K562 (cell line): ENCODE measurements around the gene GRAMD1B. TPM values are rescaled to one million over a fixed set of nuclear protein-coding genes. Genes with fewer than 3 reads are reported as not detected.

Source experiments
- ATAC-seq: fragments of 200-7000 bp; cut with Tn5 transposase; 3 replicates; pipeline ENCODE4 v1.9.1; 2020; ENCODE audit warnings: moderate library complexity
- BruUV-seq: library from RNA; stranded (reverse); fragments of 400-500 nt; replicated peaks from 2 replicates; lab custom pipeline; 2021; lab: Mats Ljungman, UMichigan
- CTCF ChIA-PET: fragments of 300-600 bp; formaldehyde crosslinking; extraction: SDS; loops from one replicate; lab custom pipeline; 2021; ENCODE audit warnings: low intra/inter-chr PET ratio; lab: Yijun Ruan, JAX
- POLR2A ChIA-PET: fragments of 300-600, 350-650 bp; sonication (Branson Sonifier 250); formaldehyde crosslinking; extraction: SDS; loops from one replicate; lab custom pipeline; 2021; ENCODE audit warnings: antibody characterized with exemption, inconsistent platforms; lab: Yijun Ruan, JAX
- DNase-seq, 4 experiments: peaks; one replicate each; pipeline versions ENCODE4 v3.0.0 to v3.0.0-alpha.2; 2011 to 2018; ENCODE audit warnings: low spot score in 3 of 4, mixed read lengths in 3 of 4; ENCODE audit errors: extremely low read depth in 1 of 4
- FAIRE-seq: peaks from 2 replicates; lab custom pipeline; 2011; peaks lifted over from hg19 to GRCh38; lab: Jason Lieb, UNC
- H2AFZ ChIP-seq: 2 replicates; pipeline ENCODE4 v1.6.0; 2011; ENCODE audit warnings: low read depth, low read length, control low read depth, inconsistent platforms
- H3K27ac ChIP-seq: fragments of 200-600 bp; 3 replicates; pipeline ENCODE4 v1.8.0; 2011; ENCODE audit warnings: low read depth, mild to moderate bottlenecking, control low read depth, inconsistent platforms, low read length, moderate library complexity, mixed read lengths; ENCODE audit errors: extremely low read depth
- H3K27me3 ChIP-seq, 2 experiments: fragments of 300-600 bp in 1 of 2; 2 replicates in 1 of 2; 3 replicates in 1 of 2; pipeline versions ENCODE4 v1.6.0 to v1.8.0; 2011; ENCODE audit warnings: inconsistent platforms in 2 of 2, low read length in 2 of 2, mild to moderate bottlenecking in 1 of 2, mixed read lengths in 1 of 2, moderate library complexity in 1 of 2; ENCODE audit not compliant: control insufficient read depth in 2 of 2, insufficient read depth in 2 of 2
- H3K36me3 ChIP-seq: fragments of 300-600 bp; 3 replicates; pipeline ENCODE4 v1.8.0; 2011; ENCODE audit warnings: mild to moderate bottlenecking, low read length, inconsistent platforms; ENCODE audit not compliant: control insufficient read depth, insufficient read depth
- H3K4me1 ChIP-seq, 2 experiments: fragments of 200-600 bp in 1 of 2; replicated peaks in 1 of 2; 2 replicates in 1 of 2; 3 replicates in 1 of 2; pipeline versions ENCODE4 v1.5.1 to v1.8.0; 2011; ENCODE audit warnings: inconsistent platforms in 2 of 2, low read length in 2 of 2, mild to moderate bottlenecking in 1 of 2, mixed read lengths in 1 of 2, moderate library complexity in 1 of 2; ENCODE audit not compliant: control insufficient read depth in 2 of 2, insufficient read depth in 2 of 2
- H3K4me2 ChIP-seq: 2 replicates; pipeline ENCODE4 v1.6.1; 2011; ENCODE audit warnings: low read length, control low read depth, inconsistent platforms, mixed read lengths; ENCODE audit not compliant: insufficient read depth
- H3K4me3 ChIP-seq: fragments of 200-600 bp; sonication (generic), shearing (Covaris generic); 2 replicates; pipeline ENCODE4 v1.5.1; 2016; ENCODE audit warnings: control low read depth, inconsistent platforms
- H3K79me2 ChIP-seq: fragments of 200-600 bp; 3 replicates; pipeline ENCODE4 v1.8.0; 2011; ENCODE audit warnings: low read length, inconsistent platforms; ENCODE audit not compliant: control insufficient read depth, insufficient read depth
- H3K9ac ChIP-seq, 2 experiments: 2 replicates each; pipeline versions ENCODE4 v1.6.0 to v1.6.1; 2011; ENCODE audit warnings: low read depth in 2 of 2, low read length in 2 of 2, control low read depth in 1 of 2, inconsistent platforms in 1 of 2, mild to moderate bottlenecking in 1 of 2, mixed read lengths in 1 of 2; ENCODE audit not compliant: insufficient read depth in 1 of 2
- H3K9me1 ChIP-seq: one replicate; pipeline ENCODE4 v1.6.0; 2011; ENCODE audit warnings: inconsistent platforms, mild to moderate bottlenecking, low read length, moderate library complexity; ENCODE audit not compliant: control insufficient read depth, insufficient read depth
- H3K9me3 ChIP-seq: replicated peaks from 2 replicates; pipeline ENCODE4 v1.5.1; 2011; ENCODE audit warnings: low read depth, low read length, inconsistent platforms; ENCODE audit not compliant: control insufficient read depth, insufficient read depth
- H4K20me1 ChIP-seq: replicated peaks from 2 replicates; pipeline ENCODE4 v1.6.1; 2011; ENCODE audit warnings: low read length, inconsistent platforms, mixed read lengths; ENCODE audit not compliant: control insufficient read depth, insufficient read depth
- ARID1B ChIP-seq: fragments of 450-650 bp; IDR thresholded peaks from 2 replicates; pipeline ENCODE4 v1.6.1; 2016; ENCODE audit warnings: antibody characterized with exemption, mild to moderate bottlenecking, inconsistent platforms
- CREB1 ChIP-seq, 2 experiments: sonication (generic) in 1 of 2; formaldehyde crosslinking in 1 of 2; IDR thresholded peaks; 2 replicates each; pipeline versions ENCODE4 v1.6.1 to v1.8.0; 2012 to 2022; ENCODE audit warnings: inconsistent platforms in 1 of 2, mild to moderate bottlenecking in 1 of 2, missing genetic modification reagents in 1 of 2, moderate library complexity in 1 of 2
- CREM ChIP-seq: IDR thresholded peaks from 2 replicates; pipeline ENCODE4 v1.6.1; 2014; ENCODE audit warnings: antibody characterized with exemption, low read depth
- CTCF ChIP-seq, 3 experiments: IDR thresholded peaks in 2 of 3; conservative IDR thresholded peaks in 1 of 3; 2 replicates each; pipeline ENCODE4 v1.5.1; 2011 to 2012; ENCODE audit warnings: low read length in 3 of 3, mild to moderate bottlenecking in 3 of 3, control low read depth in 2 of 3, improper control_type of control experiment in 1 of 3, inconsistent platforms in 1 of 3, low read depth in 1 of 3, mixed read lengths in 1 of 3, moderate library complexity in 1 of 3; ENCODE audit not compliant: insufficient read depth in 2 of 3
- HLTF ChIP-seq: fragments of 450-650 bp; IDR thresholded peaks from 2 replicates; pipeline ENCODE4 v1.6.1; 2016
- RAD21 ChIP-seq, 2 experiments: fragments of 250-450 bp in 1 of 2; fragments of 450-650 bp in 1 of 2; sonication (Bioruptor Pico) in 1 of 2; formaldehyde crosslinking in 1 of 2; IDR thresholded peaks in 1 of 2; conservative IDR thresholded peaks in 1 of 2; 2 replicates each; pipeline versions ENCODE4 v1.4.0 to v1.8.0; 2020 to 2022; ENCODE audit warnings: mild to moderate bottlenecking in 2 of 2, moderate library complexity in 1 of 2
- SMC3 ChIP-seq: conservative IDR thresholded peaks from 2 replicates; pipeline ENCODE4 v1.6.1; 2011; ENCODE audit warnings: low read depth, low read length, improper control_type of control experiment; ENCODE audit not compliant: insufficient read depth
- SNIP1 ChIP-seq: fragments of 450-650 bp; IDR thresholded peaks from 2 replicates; pipeline ENCODE4 v1.7.1; 2017; ENCODE audit warnings: low read depth, mild to moderate bottlenecking
- TCFL5 ChIP-seq: fragments of 250-450 bp; sonication (Bioruptor Pico); conservative IDR thresholded peaks from 2 replicates; pipeline ENCODE4 v1.6.1; 2021; ENCODE audit warnings: mild to moderate bottlenecking, moderate library complexity, matching md5 sums
- TRIM28 ChIP-seq: fragments of 450-650 bp; IDR thresholded peaks from 2 replicates; pipeline ENCODE4 v1.6.1; 2017
- ZC3H4 ChIP-seq: sonication (generic); formaldehyde crosslinking; IDR thresholded peaks from 2 replicates; pipeline ENCODE4 v1.9.0; 2021; ENCODE audit warnings: missing genetic modification reagents, borderline replicate concordance
- ZFP30 ChIP-seq: fragments of 250-450 bp; sonication (Bioruptor Pico); IDR thresholded peaks from 2 replicates; pipeline ENCODE4 v1.8.0; 2022; ENCODE audit warnings: moderate library complexity, mild to moderate bottlenecking, inconsistent platforms, borderline replicate concordance
- ZNF57 ChIP-seq: fragments of 450-650 bp; formaldehyde crosslinking; IDR thresholded peaks from 2 replicates; pipeline ENCODE4 v1.4.0; 2020; ENCODE audit warnings: mild to moderate bottlenecking, moderate library complexity
- WGBS: fragments of 100-300 bp; shearing (Covaris generic); methylation state at CpG from one replicate; pipeline ENCODE4 v1.1.6; 2016; ENCODE audit warnings: low coverage, mixed read lengths; ENCODE audit not compliant: insufficient coverage; ENCODE audit errors: missing lambda C conversion rate; 5-methylcytosine and 5-hydroxymethylcytosine counted together
- in situ Hi-C: fragments of 300-500 bp; cut with MboI; formaldehyde crosslinking; loops from 4 replicates; pipeline ENCODE4 v1.15.0; 2018; ENCODE audit warnings: inconsistent platforms, mixed read lengths
- intact Hi-C: fragments of 100-400 bp; cut with micrococcal nuclease; formaldehyde crosslinking; loops from 2 replicates; pipeline ENCODE4 v1.14.2; 2022
- polyA plus RNA-seq, 8 experiments: library from polyadenylated mRNA; depleted of rRNA in 4 of 8; stranded (reverse) in 5 of 8; unstranded in 3 of 8; fragments of >200 nt; fragmentation: Nextera tagmentation in 2 of 8; fragmentation: Illumina TruSeq in 1 of 8; extraction: Ambion mirVana in 2 of 8; extraction: Trizol in 1 of 8; gene quantifications; 2 replicates each; pipeline versions ENCODE4 v1.2.1 to v1.2.3, GENCODE V29; 2011 to 2014; ENCODE audit warnings: inconsistent platforms in 1 of 8, missing spikeins in 1 of 8
- total RNA-seq, 7 experiments: library from RNA; depleted of rRNA in 6 of 7; stranded (reverse); fragments of >200 nt in 6 of 7; fragmentation: Illumina TruSeq in 2 of 7; extraction: Trizol in 2 of 7; gene quantifications; 2 replicates each; pipeline versions ENCODE4 v1.2.1 to v1.2.3, GENCODE V29; 2011 to 2021; ENCODE audit warnings: low replicate concordance in 1 of 7

GRAMD1B gene
- total and polyA plus RNA-seq, 9 of the 15 experiments (the other 6 are each of a cell fraction or from before 2014, with no cell fraction given) = 0.31 TPM; not detected in 8

DNA sequence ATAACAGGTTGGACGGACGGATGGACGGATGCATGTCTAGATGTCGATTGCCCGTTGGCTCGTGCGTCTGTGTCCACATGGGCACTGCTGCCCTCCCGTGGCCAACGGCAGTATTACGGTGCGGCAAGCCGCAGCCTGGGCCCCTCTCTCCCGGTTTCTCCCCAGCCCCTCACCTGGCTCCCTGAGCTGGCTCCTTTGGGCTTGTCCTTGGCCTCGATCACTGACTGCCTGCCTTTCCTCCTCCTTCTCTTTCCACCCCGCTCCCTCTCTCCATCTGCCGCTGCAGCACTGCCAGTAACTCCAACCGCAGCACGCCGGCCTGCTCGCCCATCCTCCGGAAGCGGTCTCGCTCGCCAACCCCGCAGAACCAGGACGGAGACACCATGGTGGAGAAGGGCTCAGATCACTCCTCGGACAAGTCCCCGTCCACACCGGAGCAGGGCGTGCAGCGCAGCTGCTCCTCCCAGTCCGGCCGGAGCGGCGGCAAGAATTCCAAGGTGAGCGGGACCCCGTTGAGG is 147.1 kb downstream of the GRAMD1B start:
- peaks cover 0 to 39% of the 10 kb centered on the region in 2 experiments; a peak in 3 of 5 replicates for H3K27me3 ChIP-seq
- H3K9ac ChIP-seq = no peak overlapping the region
- H3K9me1 ChIP-seq = no peaks in the 10 kb centered on the region
- no peak overlapping the region for H3K27ac ChIP-seq
- H4K20me1 ChIP-seq = peaks cover 4% of the 10 kb centered on the region; the same call in 1 of the 2 replicates
- no peak overlapping the region for H3K4me3 ChIP-seq
- ChIA-PET POLR2A (no interaction called here), CTCF (interaction anchor here (0.6 to 1.0 kb wide), 3 partner anchors 65 to 278 kb away, joined by 3 read pairs; no protein-coding TSS in a partner anchor)
- DNase-seq = peak; percentile 62 to 84 (median 77)
- no peaks in the 10 kb centered on the region for H3K79me2 ChIP-seq
- H3K9me3 ChIP-seq = no peaks in the 10 kb centered on the region
- peak; percentile 79 for FAIRE-seq
- H3K4me1 ChIP-seq = peaks cover 0 to 10% of the 10 kb centered on the region in 2 experiments; a peak in 1 of 5 replicates
- intact Hi-C loops (loop anchor here (1.0 to 5.0 kb wide), 2 partner anchors 66 to 275 kb away; no protein-coding TSS in a partner anchor), in situ Hi-C loops (no loop called here)
- H3K4me2 ChIP-seq = no peak overlapping the region
- no peaks in the 10 kb centered on the region for H3K36me3 ChIP-seq
- H2AFZ ChIP-seq = no peak overlapping the region
- WGBS = 31% methylated on average over 36 of the region's 37 CpGs
- no TSS peak for BruUV-seq
- ATAC-seq = peak; percentile 87
- TF ChIP-seq TCFL5 (no peak), ARID1B (no peak), CTCF (IDR thresholded peaks at IDR 0.05 in 2 of 3, conservative IDR thresholded peaks at IDR 0.05 in 1 of 3; ENCODE audit: insufficient read depth in 2 of 3, low read depth in 1 of 3, low read length in 3 of 3) (peak; percentile 71 to 84 (median 79)), SMC3 (0 out of 2 replicates have a peak, but pooled peaks have one; percentile 46), SNIP1 (no peak), ZC3H4 (CRISPR knock-in tag) (no peak), TRIM28 (no peak), HLTF (no peak), RAD21 (CRISPR knock-in tag; conservative IDR thresholded peaks at IDR 0.05 in 1 of 2, IDR thresholded peaks at IDR 0.05 in 1 of 2) (peak in 1 of 2 experiments; percentile 57; a peak in 2 of 4 replicates), ZNF57 (CRISPR knock-in tag) (no peak), CREB1 (IDR thresholded peaks at IDR 0.05) (no peak), CREB1 (CRISPR knock-in tag; IDR thresholded peaks at IDR 0.05) (no peak), CREM (peak; percentile 44), ZFP30 (CRISPR knock-in tag) (no peak)
